ENCODE measurements around the gene FAM110D. TPM values are rescaled to one million over a fixed set of nuclear protein-coding genes. Genes with fewer than 3 reads are reported as not detected.
A peak's percentile ranks its signal among the peaks of the same experiment; 100 is the strongest.

Gene FAM110D
- total and polyA plus RNA-seq, 2 of the 8 experiments (the other 6 are each of a cell fraction or from before 2014, with no cell fraction given) = 0.21 to 0.48 TPM

- Histone ChIP-seq H3K18ac (ENCODE audit: extremely low read depth, low read length) (no peak overlapping the region), H3K23ac (ENCODE audit: insufficient read length) (no peak overlapping the region), H3K14ac (ENCODE audit: insufficient read length) (no peak overlapping the region), H2BK120ac (replicated peaks; ENCODE audit: low read depth, low read length) (no peak overlapping the region), H4K91ac (replicated peaks; ENCODE audit: insufficient read length, low read length) (no peak overlapping the region), H3K27me3 (replicated peaks in 1 of 4; ENCODE audit: control insufficient read depth in 3 of 4, extremely low read depth in 1 of 4, insufficient read depth in 3 of 4, low read length in 3 of 4) (no peaks in the 10 kb centered on the region), H4K8ac (ENCODE audit: extremely low read depth, insufficient read depth, low read length) (peak overlapping the region; percentile 40; the same call in 1 of the 2 replicates), H2BK12ac (ENCODE audit: low read depth, low read length) (no peak overlapping the region), H3K9me3 (ENCODE audit: insufficient read depth in 2 of 2, low read depth in 1 of 2, low read length in 1 of 2) (no peaks in the 10 kb centered on the region), H3K4ac (replicated peaks; ENCODE audit: insufficient read length, low read depth, low read length) (no peak overlapping the region), H3K79me2 (ENCODE audit: control insufficient read depth in 1 of 2, insufficient read depth in 2 of 2, low read length in 2 of 2) (no peaks in the 10 kb centered on the region), H2BK15ac (ENCODE audit: low read length) (no peak overlapping the region), H3K27ac (ENCODE audit: low read depth, low read length) (no peak overlapping the region), H3K23me2 (ENCODE audit: low read depth, low read length) (no peaks in the 10 kb centered on the region), H3K79me1 (ENCODE audit: low read depth, low read length) (no peaks in the 10 kb centered on the region), H3K4me3 (ENCODE audit: extremely low read depth in 1 of 4, insufficient read depth in 2 of 4, low read depth in 3 of 4, low read length in 4 of 4) (no peak overlapping the region), H2AK5ac (ENCODE audit: low read depth, low read length) (no peak overlapping the region), H3K36me3 (ENCODE audit: control insufficient read depth in 2 of 4, insufficient read depth in 4 of 4, low read length in 3 of 4) (peaks cover 0 to 10% (median 2%) of the 10 kb centered on the region in 4 experiments; a peak in 3 of 8 replicates), H2BK5ac (ENCODE audit: low read depth, low read length) (no peak overlapping the region), H3K4me2 (ENCODE audit: insufficient read depth in 1 of 2, low read depth in 2 of 2, low read length in 2 of 2) (no peak overlapping the region), H4K20me1 (replicated peaks in 1 of 2; ENCODE audit: control insufficient read depth in 1 of 2, insufficient read depth in 2 of 2, low read length in 2 of 2) (no peaks in the 10 kb centered on the region), H4K5ac (ENCODE audit: insufficient read length, low read depth, low read length) (no peak overlapping the region), H2AFZ (ENCODE audit: low read length) (no peak overlapping the region), H2BK20ac (ENCODE audit: low read length) (no peak overlapping the region), H3K56ac (replicated peaks; ENCODE audit: insufficient read length, low read depth, low read length) (no peak overlapping the region), H3K4me1 (replicated peaks in 1 of 4; ENCODE audit: control insufficient read depth in 3 of 4, insufficient read depth in 4 of 4, low read length in 3 of 4) (peaks cover 0 to 7% (median 2%) of the 10 kb centered on the region in 4 experiments; a peak in 3 of 7 replicates), H3K9ac (replicated peaks in 1 of 4; ENCODE audit: extremely low read depth in 1 of 4, low read depth in 3 of 4, low read length in 3 of 4) (no peak overlapping the region)
- CTCF ChIA-PET (ENCODE audit: partially characterized antibody) = interaction anchor here (0.6 to 12.6 kb wide), 4 partner anchors 14 to 203 kb away, joined by 3 to 159 read pairs (median 18); partner anchors contain the start of genes C1orf232, CNKSR1, ZNF593 and ZNF593OS
- no peak for FAIRE-seq
- DNase-seq (ENCODE audit: low read depth in 1 of 2, low spot score in 2 of 2) = no peak
- POLR2A ChIA-PET (ENCODE audit: partially characterized antibody) = interaction anchor here (0.6 kb wide), 1 partner anchor 26 kb away, joined by 4 read pairs; no protein-coding TSS in a partner anchor
- WGBS, 2 experiments (ENCODE audit: extremely low coverage in 1 of 2, insufficient coverage in 1 of 2, insufficient read length in 1 of 2, insufficient replicate concordance in 2 of 2, low coverage in 1 of 2, low lambda C conversion rate in 2 of 2, missing lambda C conversion rate in 1 of 2) = 94% methylated on average over 6 of the region's 6 CpGs; no CpG with 5 or more reads in 1 of the 2 experiments
- no peak for TF ChIP-seq MAFK (IDR thresholded peaks at IDR 0.05; ENCODE audit: low read depth, low read length)
- TF ChIP-seq RXRA (IDR thresholded peaks at IDR 0.05; ENCODE audit: insufficient read depth, low read depth, low read length) = no peak
- TF ChIP-seq RAD21 (IDR thresholded peaks at IDR 0.05 in 1 of 2, conservative IDR thresholded peaks at IDR 0.05 in 1 of 2; ENCODE audit: low read depth in 2 of 2, low read length in 2 of 2) = no peak
- no peak for TF ChIP-seq ATF2 (IDR thresholded peaks at IDR 0.05; ENCODE audit: low read length)
- no peak for TF ChIP-seq CHD1 (IDR thresholded peaks at IDR 0.05; ENCODE audit: low read depth, low read length)
- TF ChIP-seq NRF1 (IDR thresholded peaks at IDR 0.05; ENCODE audit: low read depth, low read length) = no peak
- no peak for TF ChIP-seq EGR1 (IDR thresholded peaks at IDR 0.05; ENCODE audit: borderline replicate concordance, low read depth, low read length)
- no peak for TF ChIP-seq RBBP5 (IDR thresholded peaks at IDR 0.05; ENCODE audit: borderline replicate concordance, low read depth, low read length)
- TF ChIP-seq CBX8 (IDR thresholded peaks at IDR 0.05; ENCODE audit: borderline replicate concordance, low read depth, low read length) = no peak
These were observed 29.0 kb downstream of the FAM110D start for GRCh38 chr1:26187882-26188281.
